GM18951 (cell line): ENCODE measurements around the gene ARHGEF1.
"Not testable (repeated sequence)": the region's sequence is repeated elsewhere in the genome, so short reads cannot be mapped to it uniquely, and the experiment has no call there.

ENCODE experiments used
- POLR2A ChIP-seq: IDR thresholded peaks from 4 replicates; pipeline ENCODE4 v1.6.1; 2011; ENCODE audit warnings: mild to moderate bottlenecking; ENCODE audit not compliant: insufficient read length, insufficient read depth; ENCODE audit errors: extremely low read depth
- in situ Hi-C: fragments of 300-500 bp; cut with MboI; formaldehyde crosslinking; loops from one replicate; pipeline ENCODE4 v1.12.0; 2022; ENCODE audit warnings: low sequenced_read_pairs, mixed read lengths, inconsistent platforms; ENCODE audit not compliant: unreplicated experiment

Gene ARHGEF1

DNA sequence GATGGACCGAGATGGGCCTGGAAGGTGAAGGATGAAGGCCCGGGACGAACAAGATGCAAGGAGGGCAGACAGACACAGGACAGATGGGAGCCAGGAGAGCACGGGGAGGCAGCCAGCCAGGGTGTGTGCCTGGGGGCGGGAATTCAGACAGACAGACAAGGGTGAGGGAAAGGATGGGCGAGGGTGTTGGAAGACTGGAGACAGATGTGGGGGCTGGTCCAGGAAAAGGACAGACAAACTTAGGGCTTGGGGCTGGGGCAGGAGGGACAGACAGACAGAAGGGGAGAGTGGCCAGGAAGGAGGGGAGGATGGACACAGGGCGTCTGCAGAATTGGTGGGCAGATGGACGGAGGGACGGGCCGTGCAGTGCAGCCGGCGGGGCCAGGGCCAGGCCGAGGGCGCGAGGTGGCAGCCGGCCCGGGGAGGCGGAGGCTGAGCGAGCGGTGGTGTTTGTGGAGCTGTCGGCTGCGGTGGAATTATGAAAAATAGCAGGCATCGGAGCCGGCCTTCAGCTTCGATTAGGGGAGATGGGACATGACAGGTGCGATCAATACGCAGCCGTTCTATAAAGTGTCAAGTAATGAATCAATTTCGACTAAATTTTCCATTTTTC is 49.8 kb downstream of the ARHGEF1 start:
- in situ Hi-C loops: no loop called here

GRCh38 chr19:41933693-41934426 is 50.9 kb downstream of the ARHGEF1 start:
- in situ Hi-C loops: no loop called here
- TF ChIP-seq POLR2A: no peak

More for the DNA sequence above, 49.8 kb downstream of the ARHGEF1 start:
- no peak for TF ChIP-seq POLR2A

GRCh38 chr19:41934849-41935374 is 51.9 kb downstream of the ARHGEF1 start:
- no peak for TF ChIP-seq POLR2A
- in situ Hi-C loops: no loop called here

DNA sequence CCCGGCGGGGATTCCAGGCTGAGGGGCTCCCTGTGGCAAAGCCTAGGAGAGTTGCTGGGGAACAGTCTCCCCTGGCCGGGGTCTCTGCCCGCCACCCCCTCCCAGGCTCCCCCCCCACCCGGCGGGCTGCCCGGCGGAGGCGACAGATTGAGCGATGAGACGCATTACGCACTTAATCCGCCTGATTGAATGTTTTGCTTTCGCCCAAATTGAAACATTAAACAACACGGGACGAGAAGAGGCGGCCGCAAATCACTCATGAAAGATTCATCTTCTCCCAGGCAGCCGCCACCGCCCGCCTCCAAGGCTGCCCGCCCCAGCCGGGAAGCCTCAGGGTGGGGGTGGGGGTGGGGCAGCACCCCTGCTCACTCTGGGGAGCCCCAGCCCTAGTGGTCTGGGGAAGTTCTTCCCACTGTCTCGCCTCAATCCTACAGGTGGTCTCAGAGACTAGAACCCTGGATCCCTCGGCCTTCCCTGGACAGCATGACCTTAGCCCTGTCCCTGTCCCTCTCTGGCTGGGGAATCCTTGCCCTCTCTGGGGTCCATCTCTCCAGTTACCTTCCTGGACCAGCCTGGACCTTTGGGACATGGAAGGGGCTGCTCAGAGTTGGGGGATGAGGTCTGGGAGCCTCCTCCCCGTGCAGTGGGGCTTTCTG is 52.9 kb downstream of the ARHGEF1 start:
- no peak for TF ChIP-seq POLR2A
- in situ Hi-C loops: no loop called here

DNA sequence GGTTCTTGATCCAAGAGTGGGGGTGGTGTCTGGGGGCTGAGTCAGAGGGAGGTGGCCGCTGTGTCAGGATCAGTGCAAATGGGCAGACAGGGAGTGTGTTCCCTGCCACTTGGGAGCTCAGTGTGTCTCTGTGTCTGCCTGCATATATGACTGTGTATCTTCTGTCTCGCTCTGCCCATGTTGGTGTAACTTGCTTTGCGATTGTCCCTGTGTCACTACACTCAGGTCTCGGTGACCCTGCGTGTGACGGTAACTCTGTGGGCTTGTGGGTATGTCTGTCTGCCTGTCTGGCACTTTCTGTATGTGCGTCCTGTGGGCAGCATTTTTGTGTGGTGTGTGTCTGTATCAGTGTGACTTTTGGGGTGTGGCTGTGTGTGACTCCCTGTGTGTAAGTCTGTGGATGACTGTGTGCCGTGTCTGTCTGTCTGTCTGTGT is 53.4 kb downstream of the ARHGEF1 start:
- no peak for TF ChIP-seq POLR2A
- in situ Hi-C loops: no loop called here

DNA sequence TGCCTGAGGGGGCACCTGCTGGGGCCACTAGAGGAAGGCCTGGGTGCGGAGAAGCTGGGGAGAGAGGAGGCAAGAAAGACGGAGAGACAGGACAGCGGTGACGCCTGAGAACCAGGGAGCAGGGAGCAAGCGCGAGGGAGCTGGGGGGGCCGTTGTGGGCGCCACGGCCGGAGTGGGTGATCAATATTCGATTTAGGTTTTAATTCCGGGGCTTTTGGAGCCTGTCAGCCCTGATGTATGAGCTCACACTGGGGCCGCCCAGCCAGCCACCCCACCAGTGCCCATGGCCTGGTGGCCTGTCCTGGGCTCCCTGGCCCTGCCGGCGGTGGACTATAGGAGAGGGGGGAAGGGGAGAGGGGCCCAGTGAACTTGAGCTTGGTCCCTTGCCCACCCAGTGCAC is 54.0 kb downstream of the ARHGEF1 start:
- in situ Hi-C loops: no loop called here
- TF ChIP-seq POLR2A: no peak

- TF ChIP-seq POLR2A: no peak
- in situ Hi-C loops: no loop called here
Measured at GRCh38 chr19:41937525-41938468, 54.8 kb downstream of the ARHGEF1 start.

DNA sequence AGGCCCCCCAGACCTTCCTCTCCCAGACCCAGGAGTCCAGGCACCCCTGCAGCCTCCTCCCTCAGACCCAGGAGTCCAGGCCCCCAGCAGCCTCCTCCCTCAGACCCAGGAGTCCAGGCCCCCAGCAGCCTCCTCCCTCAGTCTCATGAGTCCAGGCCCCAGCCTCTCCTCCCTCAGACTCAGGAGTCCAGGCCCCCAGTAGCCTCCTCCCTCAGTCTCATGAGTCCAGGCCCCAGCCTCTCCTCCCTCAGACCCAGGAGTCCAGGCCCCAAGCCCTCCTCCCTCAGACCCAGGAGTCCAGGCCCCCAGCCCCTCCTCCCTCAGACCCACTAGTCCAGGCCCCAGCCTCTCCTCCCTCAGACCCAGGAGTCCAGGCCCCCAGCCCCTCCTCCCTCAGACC is 56.2 kb downstream of the ARHGEF1 start:
- in situ Hi-C loops: not testable (repeated sequence)

- no peak for TF ChIP-seq POLR2A
- in situ Hi-C loops: no loop called here
Measured at GRCh38 chr19:41939861-41940730, 57.1 kb downstream of the ARHGEF1 start.

DNA sequence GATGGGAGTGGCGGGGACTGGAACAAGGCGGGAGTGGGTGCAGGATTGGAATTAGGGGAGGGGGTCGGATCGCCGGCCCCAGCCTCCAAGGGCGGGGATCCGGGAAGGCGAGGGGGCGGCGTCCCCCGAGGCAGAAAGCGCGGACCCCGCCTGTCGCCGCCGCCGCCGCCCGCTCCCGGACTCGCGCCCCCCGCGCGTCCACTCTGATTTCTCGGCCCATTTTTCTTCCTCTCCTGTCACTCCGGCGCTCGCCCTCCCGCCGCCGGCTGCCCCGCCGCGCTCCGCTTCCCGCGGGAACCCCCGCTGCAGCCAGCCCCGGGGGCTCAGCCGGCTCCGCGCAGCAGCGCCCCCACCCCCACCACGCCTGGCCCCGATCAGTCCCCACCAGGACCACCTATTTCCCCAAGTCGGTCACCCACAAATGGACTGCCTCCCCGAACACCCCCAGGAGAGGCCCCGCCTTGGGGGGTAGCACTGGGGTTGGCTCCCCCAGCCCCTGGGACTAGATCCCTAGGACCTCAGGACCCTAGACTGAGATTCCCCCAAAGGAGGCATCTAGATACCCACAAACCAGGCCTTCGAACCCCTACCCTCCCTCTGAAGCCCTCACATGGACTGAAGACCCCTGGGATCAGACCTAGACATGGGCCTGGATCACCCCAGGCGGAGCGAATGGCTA is 57.9 kb downstream of the ARHGEF1 start:
- in situ Hi-C loops: no loop called here
- no peak for TF ChIP-seq POLR2A

GRCh38 chr19:41941410-41942202 is 58.6 kb downstream of the ARHGEF1 start:
- in situ Hi-C loops: no loop called here
- TF ChIP-seq POLR2A: no peak
